Body of pancreas (tissue), 4 donors: Measurements from ENCODE around the gene KLF9. TPM values are rescaled to one million over a fixed set of nuclear protein-coding genes. Genes with fewer than 3 reads are reported as not detected.

Experiments used
- ATAC-seq: fragments of 150-250 bp; one replicate; pipeline ENCODE4 v1.9.1; 2016
- DNase-seq, 4 donors: peaks; one replicate each; pipeline ENCODE4 v3.0.0-alpha.2; 2019
- H3K27ac ChIP-seq, 4 donors: fragments of 200-600 bp; sonication (generic); 1 replicate in 3 of 4; 2 replicates in 1 of 4; pipeline versions ENCODE4 v1.5.1 to v1.6.1; 2016 to 2019; ENCODE audit warnings: mild to moderate bottlenecking in 1 of 4, mixed read lengths in 1 of 4, moderate library complexity in 1 of 4
- H3K27me3 ChIP-seq, 2 donors: fragments of 200-600 bp; sonication (generic); one replicate each; pipeline ENCODE4 v1.6.0; 2016; ENCODE audit warnings: mild to moderate bottlenecking in 1 of 2
- H3K36me3 ChIP-seq, 2 donors: fragments of 200-600 bp; sonication (generic); replicated peaks in 1 of 2; 2 replicates each; pipeline ENCODE4 v1.5.1; 2016; ENCODE audit warnings: low read depth in 2 of 2; ENCODE audit not compliant: insufficient read depth in 1 of 2
- H3K4me1 ChIP-seq: fragments of 200-600 bp; sonication (generic); one replicate; pipeline ENCODE4 v1.6.0; 2016
- H3K4me3 ChIP-seq, 2 donors: fragments of 200-600 bp; sonication (generic); 1 replicate in 1 of 2; 2 replicates in 1 of 2; pipeline ENCODE4 v1.5.1; 2016 to 2019
- H3K9me3 ChIP-seq, 3 donors: fragments of 200-600 bp; sonication (generic); 1 replicate in 2 of 3; 2 replicates in 1 of 3; pipeline ENCODE4 v1.5.1; 2016
- CTCF ChIP-seq, 7 experiments: fragments of 450-650 bp in 4 of 7; fragments of 200-600 bp in 3 of 7; sonication (generic) in 3 of 7; IDR thresholded peaks; one replicate each; pipeline ENCODE4 v1.5.1; 2016 to 2019; ENCODE audit warnings: antibody characterized with exemption in 7 of 7
- POLR2A ChIP-seq, 3 donors: fragments of 450-650 bp; IDR thresholded peaks; one replicate each; pipeline ENCODE4 v1.6.1; 2016; ENCODE audit warnings: antibody characterized with exemption in 3 of 3, mild to moderate bottlenecking in 2 of 3
- WGBS, 2 donors: methylation state at CpG; one replicate each; pipeline ENCODE4 v1.1.5; 2017; 5-methylcytosine and 5-hydroxymethylcytosine counted together
- intact Hi-C: fragments of 100-400 bp; cut with DNase I; formaldehyde crosslinking; loops from one replicate; pipeline ENCODE4 v1.15.1; 2023
- total RNA-seq, 2 donors: library from RNA; depleted of rRNA; stranded (reverse); fragments of >200 nt; gene quantifications; one replicate each; pipeline ENCODE4 v1.1.0, GENCODE V29; 2016

KLF9 gene
- total RNA-seq, 2 donors from 2014 or later, result 38.1 to 63.6 TPM

GRCh38 chr9:70415041-70415440, 584 bp upstream of the KLF9 start:
- intact Hi-C loops, result no loop called here
- peak overlapping the region; percentile 97 to 100 (median 100) for H3K27ac ChIP-seq
- H3K4me3 ChIP-seq, result no peak overlapping the region
- DNase-seq (no peak), ATAC-seq (no peak)
- H3K4me1 ChIP-seq, result peaks cover 46% of the 10 kb centered on the region
- 43 to 46% methylated on average over 2 of the region's 2 CpGs for WGBS, 2 donors
- no peak for TF ChIP-seq CTCF (IDR thresholded peaks at IDR 0.05)
- TF ChIP-seq POLR2A (IDR thresholded peaks at IDR 0.05), result no peak
- H3K9me3 ChIP-seq, result no peaks in the 10 kb centered on the region
- H3K27me3 ChIP-seq, result no peaks in the 10 kb centered on the region
- no peaks in the 10 kb centered on the region for H3K36me3 ChIP-seq

- peaks cover 53% of the 10 kb centered on the region for H3K4me1 ChIP-seq
- no peaks in the 10 kb centered on the region for H3K9me3 ChIP-seq
- intact Hi-C loops, result no loop called here
- WGBS, 2 donors, result 0% methylated on average over 19 to 36 of the region's 53 CpGs
- peak; percentile 19 for ATAC-seq
- no peaks in the 10 kb centered on the region for H3K36me3 ChIP-seq
- no peak for TF ChIP-seq CTCF (IDR thresholded peaks at IDR 0.05)
- TF ChIP-seq POLR2A (IDR thresholded peaks at IDR 0.05), result no peak
- H3K27ac ChIP-seq, result peak overlapping the region; percentile 97 to 100 (median 100)
- DNase-seq, result no peak
- H3K27me3 ChIP-seq, result no peaks in the 10 kb centered on the region
- H3K4me3 ChIP-seq, result peak overlapping the region in 1 of 2 donors; percentile 67
Measured at GRCh38 chr9:70413464-70413798, 1.0 kb downstream of the KLF9 start.

GRCh38 chr9:70412832-70413463, 1.5 kb downstream of the KLF9 start:
- TF ChIP-seq CTCF (IDR thresholded peaks at IDR 0.05) (no peak), POLR2A (IDR thresholded peaks at IDR 0.05) (no peak)
- Histone ChIP-seq H3K27me3 (no peaks in the 10 kb centered on the region), H3K4me3 (peak overlapping the region; percentile 67 to 74), H3K9me3 (no peaks in the 10 kb centered on the region), H3K4me1 (peaks cover 53% of the 10 kb centered on the region), H3K36me3 (no peaks in the 10 kb centered on the region), H3K27ac (peak overlapping the region; percentile 97 to 100 (median 100))
- peak; percentile 91 to 93 (median 92) for DNase-seq
- peak; percentile 54 for ATAC-seq
- intact Hi-C loops, result no loop called here
- 0% methylated on average over 53 of the region's 56 CpGs; no CpG with 5 or more reads in 1 of the 2 donors for WGBS, 2 donors

- intact Hi-C loops, result no loop called here
- TF ChIP-seq CTCF (IDR thresholded peaks at IDR 0.05), result no peak
- Histone ChIP-seq H3K27ac (peak overlapping the region; percentile 97 to 100 (median 100)), H3K27me3 (no peaks in the 10 kb centered on the region), H3K9me3 (no peaks in the 10 kb centered on the region), H3K36me3 (no peaks in the 10 kb centered on the region), H3K4me3 (peak overlapping the region; percentile 67 to 74), H3K4me1 (peaks cover 53% of the 10 kb centered on the region)
- DNase-seq (peak; percentile 76 to 90 (median 82)), ATAC-seq (peak; percentile 19)
- 0 to 1% methylated on average over 40 to 41 of the region's 41 CpGs for WGBS, 2 donors
Measured at GRCh38 chr9:70411930-70412831, 2.3 kb downstream of the KLF9 start.
